Activated CD4-positive, alpha-beta memory T cell treated with anti-CD3 and anti-CD28 coated beads for 36 hours (primary cell): Measurements from ENCODE around the gene ANKRA2. TPM values are rescaled to one million over a fixed set of nuclear protein-coding genes. Genes with fewer than 3 reads are reported as not detected.

Experiments used
- CTCF ChIA-PET: fragments of 350-600 bp; sonication (Branson Sonifier 250); formaldehyde crosslinking; loops from one replicate; lab custom pipeline; 2021; ENCODE audit warnings: antibody characterized with exemption, inconsistent platforms; lab: Charles Lee
- POLR2A ChIA-PET: fragments of 350-600 bp; sonication (Branson Sonifier 250); formaldehyde crosslinking; loops from one replicate; lab custom pipeline; 2021; ENCODE audit warnings: antibody characterized with exemption; lab: Charles Lee
- DNase-seq: peaks from one replicate; pipeline ENCODE4 v3.0.0-alpha.2; 2020
- H3K27ac Mint-ChIP-seq: one replicate; pipeline ENCODE4 v1.8.0; 2021; ENCODE audit warnings: mixed read lengths
- H3K27me3 Mint-ChIP-seq: one replicate; pipeline ENCODE4 v1.8.0; 2021; ENCODE audit warnings: mixed read lengths
- H3K36me3 Mint-ChIP-seq: one replicate; pipeline ENCODE4 v1.8.0; 2021; ENCODE audit warnings: mixed read lengths
- H3K4me1 Mint-ChIP-seq: one replicate; pipeline ENCODE4 v1.8.0; 2021; ENCODE audit warnings: low read depth, mixed read lengths
- H3K4me3 Mint-ChIP-seq: one replicate; pipeline ENCODE4 v1.8.0; 2021; ENCODE audit warnings: mild to moderate bottlenecking, mixed read lengths
- H3K9me3 Mint-ChIP-seq: one replicate; pipeline ENCODE4 v1.8.0; 2021; ENCODE audit warnings: mixed read lengths
- intact Hi-C: fragments of 100-400 bp; cut with micrococcal nuclease; formaldehyde crosslinking; loops from one replicate; pipeline ENCODE4 v1.15.1; 2023
- total RNA-seq, 2 experiments: library from RNA; stranded (reverse); gene quantifications; one replicate each; pipeline ENCODE4 v1.2.3, GENCODE V29; 2021

ANKRA2 gene
- total RNA-seq, 2 experiments from 2014 or later, result 19.1 to 21.0 TPM

GRCh38 chr5:73544429-73545402 lies 20.7 kb downstream of the ANKRA2 start:
- CTCF ChIA-PET, result no interaction called here
- POLR2A ChIA-PET, result no interaction called here
- Mint-ChIP-seq H3K9me3 (no peaks in the 10 kb centered on the region), H3K36me3 (no peaks in the 10 kb centered on the region), H3K4me3 (no peak overlapping the region), H3K27me3 (peaks cover 9% of the 10 kb centered on the region), H3K4me1 (no peaks in the 10 kb centered on the region), H3K27ac (no peak overlapping the region)
- intact Hi-C loops, result no loop called here
- no peak for DNase-seq

- CTCF ChIA-PET, result no interaction called here
- no peaks in the 10 kb centered on the region for H3K9me3 Mint-ChIP-seq
- no peak overlapping the region for H3K27ac Mint-ChIP-seq
- no peak for DNase-seq
- POLR2A ChIA-PET, result interaction anchor here (0.8 kb wide), 1 partner anchor 23 kb away, joined by 3 read pairs; the partner anchor contains the start of gene ANKRA2
- no peaks in the 10 kb centered on the region for H3K4me1 Mint-ChIP-seq
- intact Hi-C loops, result no loop called here
- H3K4me3 Mint-ChIP-seq, result no peak overlapping the region
- H3K36me3 Mint-ChIP-seq, result no peaks in the 10 kb centered on the region
- peaks cover 9% of the 10 kb centered on the region for H3K27me3 Mint-ChIP-seq
Observed at GRCh38 chr5:73542020-73542419, 23.4 kb downstream of the ANKRA2 start.

- no peak for DNase-seq
- H3K4me3 Mint-ChIP-seq, result no peak overlapping the region
- no peak overlapping the region for H3K27ac Mint-ChIP-seq
- peaks cover 12% of the 10 kb centered on the region for H3K27me3 Mint-ChIP-seq
- intact Hi-C loops, result no loop called here
- H3K9me3 Mint-ChIP-seq, result no peaks in the 10 kb centered on the region
- no peaks in the 10 kb centered on the region for H3K4me1 Mint-ChIP-seq
- H3K36me3 Mint-ChIP-seq, result no peaks in the 10 kb centered on the region
- ChIA-PET CTCF (interaction anchor here (1.2 kb wide), 1 partner anchor 10 kb away, joined by 4 read pairs; no protein-coding TSS in a partner anchor), POLR2A (no interaction called here)
Observed at GRCh38 chr5:73540192-73540591, 25.2 kb downstream of the ANKRA2 start.

GRCh38 chr5:73539730-73540129 lies 25.7 kb downstream of the ANKRA2 start:
- Mint-ChIP-seq H3K36me3 (no peaks in the 10 kb centered on the region), H3K4me1 (no peaks in the 10 kb centered on the region), H3K9me3 (no peaks in the 10 kb centered on the region), H3K4me3 (no peak overlapping the region), H3K27me3 (peaks cover 12% of the 10 kb centered on the region), H3K27ac (no peak overlapping the region)
- POLR2A ChIA-PET, result no interaction called here
- DNase-seq, result no peak
- intact Hi-C loops, result no loop called here
- CTCF ChIA-PET, result interaction anchor here (1.2 to 5.4 kb wide), 2 partner anchors 9 to 19 kb away, joined by 4 to 142 read pairs; no protein-coding TSS in a partner anchor

- intact Hi-C loops, result no loop called here
- H3K4me3 Mint-ChIP-seq, result no peak overlapping the region
- no peak overlapping the region for H3K27ac Mint-ChIP-seq
- H3K36me3 Mint-ChIP-seq, result no peaks in the 10 kb centered on the region
- peaks cover 17% of the 10 kb centered on the region for H3K27me3 Mint-ChIP-seq
- no peaks in the 10 kb centered on the region for H3K4me1 Mint-ChIP-seq
- POLR2A ChIA-PET, result no interaction called here
- CTCF ChIA-PET, result interaction anchor here (5.4 kb wide), 1 partner anchor 14 kb away, joined by 142 read pairs; no protein-coding TSS in a partner anchor
- H3K9me3 Mint-ChIP-seq, result no peaks in the 10 kb centered on the region
- DNase-seq, result no peak
Observed at GRCh38 chr5:73534971-73535370, 30.5 kb downstream of the ANKRA2 start.

GRCh38 chr5:73534011-73534644 lies 31.3 kb downstream of the ANKRA2 start:
- Mint-ChIP-seq H3K9me3 (no peaks in the 10 kb centered on the region), H3K27ac (no peak overlapping the region), H3K36me3 (no peaks in the 10 kb centered on the region), H3K27me3 (peaks cover 15% of the 10 kb centered on the region), H3K4me3 (no peak overlapping the region), H3K4me1 (no peaks in the 10 kb centered on the region)
- DNase-seq, result no peak
- POLR2A ChIA-PET, result no interaction called here
- intact Hi-C loops, result no loop called here
- CTCF ChIA-PET, result no interaction called here

GRCh38 chr5:73532195-73532594 lies 33.2 kb downstream of the ANKRA2 start:
- ChIA-PET CTCF (no interaction called here), POLR2A (no interaction called here)
- H3K27ac Mint-ChIP-seq, result no peak overlapping the region
- no peak overlapping the region for H3K4me3 Mint-ChIP-seq
- H3K9me3 Mint-ChIP-seq, result no peaks in the 10 kb centered on the region
- H3K27me3 Mint-ChIP-seq, result peaks cover 15% of the 10 kb centered on the region
- intact Hi-C loops, result no loop called here
- no peaks in the 10 kb centered on the region for H3K4me1 Mint-ChIP-seq
- no peaks in the 10 kb centered on the region for H3K36me3 Mint-ChIP-seq
- no peak for DNase-seq

- ChIA-PET POLR2A (no interaction called here), CTCF (interaction anchor here (1.1 kb wide), 1 partner anchor 8 kb away, joined by 4 read pairs; no protein-coding TSS in a partner anchor)
- Mint-ChIP-seq H3K36me3 (no peaks in the 10 kb centered on the region), H3K27me3 (peaks cover 15% of the 10 kb centered on the region), H3K4me3 (no peak overlapping the region), H3K27ac (no peak overlapping the region), H3K4me1 (no peaks in the 10 kb centered on the region), H3K9me3 (no peaks in the 10 kb centered on the region)
- intact Hi-C loops, result no loop called here
- no peak for DNase-seq
Observed at GRCh38 chr5:73531356-73531755, 34.1 kb downstream of the ANKRA2 start.

- Mint-ChIP-seq H3K9me3 (no peaks in the 10 kb centered on the region), H3K27me3 (peaks cover 11% of the 10 kb centered on the region), H3K36me3 (no peaks in the 10 kb centered on the region), H3K27ac (no peak overlapping the region), H3K4me1 (no peaks in the 10 kb centered on the region), H3K4me3 (no peak overlapping the region)
- DNase-seq, result no peak
- intact Hi-C loops, result no loop called here
- CTCF ChIA-PET, result interaction anchor here (1.2 kb wide), 1 partner anchor 8 kb away, joined by 6 read pairs; no protein-coding TSS in a partner anchor
- POLR2A ChIA-PET, result no interaction called here
Observed at GRCh38 chr5:73529081-73529480, 36.4 kb downstream of the ANKRA2 start.

- Mint-ChIP-seq H3K4me3 (no peak overlapping the region), H3K9me3 (no peaks in the 10 kb centered on the region), H3K27ac (no peak overlapping the region), H3K4me1 (no peaks in the 10 kb centered on the region), H3K27me3 (peaks cover 11% of the 10 kb centered on the region), H3K36me3 (no peaks in the 10 kb centered on the region)
- DNase-seq, result no peak
- CTCF ChIA-PET, result interaction anchor here (1.2 kb wide), 1 partner anchor 9 kb away, joined by 6 read pairs; no protein-coding TSS in a partner anchor
- POLR2A ChIA-PET, result no interaction called here
- intact Hi-C loops, result no loop called here
Observed at GRCh38 chr5:73528248-73528647, 37.2 kb downstream of the ANKRA2 start.

GRCh38 chr5:73525606-73526203 lies 39.7 kb downstream of the ANKRA2 start:
- ChIA-PET CTCF (interaction anchor here (1.1 to 13.3 kb wide), 2 partner anchors 12 to 71 kb away, joined by 3 to 142 read pairs; no protein-coding TSS in a partner anchor), POLR2A (no interaction called here)
- H3K4me1 Mint-ChIP-seq, result no peaks in the 10 kb centered on the region
- no peak overlapping the region for H3K27ac Mint-ChIP-seq
- no peaks in the 10 kb centered on the region for H3K36me3 Mint-ChIP-seq
- no peaks in the 10 kb centered on the region for H3K9me3 Mint-ChIP-seq
- peaks cover 5% of the 10 kb centered on the region for H3K27me3 Mint-ChIP-seq
- no peak for DNase-seq
- intact Hi-C loops, result no loop called here
- H3K4me3 Mint-ChIP-seq, result no peak overlapping the region

GRCh38 chr5:73523861-73524260 lies 41.6 kb downstream of the ANKRA2 start:
- CTCF ChIA-PET, result interaction anchor here (0.6 to 13.3 kb wide), 3 partner anchors 13 to 73 kb away, joined by 3 to 142 read pairs (median 3); no protein-coding TSS in a partner anchor
- POLR2A ChIA-PET, result no interaction called here
- no peak overlapping the region for H3K4me3 Mint-ChIP-seq
- H3K27ac Mint-ChIP-seq, result no peak overlapping the region
- intact Hi-C loops, result no loop called here
- peaks cover 1% of the 10 kb centered on the region for H3K27me3 Mint-ChIP-seq
- peaks cover 7% of the 10 kb centered on the region for H3K4me1 Mint-ChIP-seq
- H3K36me3 Mint-ChIP-seq, result no peaks in the 10 kb centered on the region
- DNase-seq, result no peak
- H3K9me3 Mint-ChIP-seq, result no peaks in the 10 kb centered on the region
